Esophagus squamous epithelium (tissue), 4 donors: ENCODE results near the gene CENPT.

Experiments
- CTCF ChIP-seq, 6 experiments: fragments of 450-650 bp in 4 of 6; fragments of 200-600 bp in 2 of 6; sonication (generic) in 2 of 6; IDR thresholded peaks; one replicate each; pipeline ENCODE4 v1.5.1; 2016 to 2019; ENCODE audit warnings: antibody characterized with exemption in 6 of 6, mild to moderate bottlenecking in 4 of 6, moderate library complexity in 4 of 6
- POLR2A ChIP-seq, 4 donors: fragments of 450-650 bp; IDR thresholded peaks; one replicate each; pipeline ENCODE4 v1.6.1; 2017; ENCODE audit warnings: antibody characterized with exemption in 4 of 4, mild to moderate bottlenecking in 4 of 4, moderate library complexity in 3 of 4

- TF ChIP-seq POLR2A (IDR thresholded peaks at IDR 0.05): no peak
- TF ChIP-seq CTCF (IDR thresholded peaks at IDR 0.05): no peak
Measured at GRCh38 chr16:67879462-67879861, 32.0 kb upstream of the CENPT start.
